ENCODE results near the gene SURF2.

SURF2 gene

DNA sequence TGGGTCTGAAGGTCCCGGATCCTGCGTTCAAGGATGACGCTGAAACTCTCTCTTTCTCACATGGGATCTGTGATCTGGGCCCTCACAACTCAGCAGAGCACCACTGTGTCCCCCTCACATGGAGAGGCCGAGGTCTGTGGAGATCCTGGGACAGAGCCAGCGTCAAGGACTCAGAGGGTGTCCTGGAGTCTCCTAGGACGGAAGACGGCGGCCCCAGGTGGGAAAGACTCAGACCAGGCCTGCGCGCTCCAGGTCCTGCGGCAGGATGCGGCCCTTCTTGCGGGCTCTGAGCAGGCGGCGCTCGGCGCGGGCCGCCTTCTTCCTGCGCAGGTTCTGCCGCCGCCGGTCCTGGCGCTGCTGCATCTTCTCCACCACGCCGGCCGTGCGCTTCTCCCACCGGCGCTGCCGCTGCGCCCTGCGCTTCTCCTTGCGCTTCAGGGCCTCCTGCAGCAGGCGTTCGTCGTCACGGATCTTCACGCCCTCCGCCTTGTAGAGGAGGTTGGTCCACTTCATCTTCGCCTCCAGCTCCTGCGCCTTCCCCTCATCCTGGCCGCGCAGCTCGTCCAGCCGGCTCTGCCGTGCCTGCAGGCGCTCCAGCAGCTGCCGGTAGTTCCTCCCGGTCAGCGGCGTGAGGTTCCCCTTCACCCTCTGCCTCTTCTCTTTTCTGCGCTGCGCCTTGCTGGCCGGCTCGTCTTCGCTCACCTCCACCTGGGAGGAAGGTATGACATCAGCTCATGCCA is 24.5 kb upstream of the SURF2 start:
- Histone ChIP-seq H3K27ac (no peak overlapping the region), H3K36me3 (ENCODE audit: insufficient read depth) (no peaks in the 10 kb centered on the region), H4K20me1 (ENCODE audit: insufficient read depth) (no peaks in the 10 kb centered on the region), H3K27me3 (ENCODE audit: insufficient read depth, low read depth) (peaks cover 7% of the 10 kb centered on the region; the same call in 1 of the 2 replicates), H3K4me3 (IDR thresholded peaks at IDR 0.05; ENCODE audit: insufficient read depth, low read depth, low read length) (no peak overlapping the region), H3K4me1 (ENCODE audit: low read depth, poor library complexity, severe bottlenecking) (peaks cover 10% of the 10 kb centered on the region), H3K4me2 (no peak overlapping the region), H2AFZ (ENCODE audit: low read depth) (no peak overlapping the region), H3K9ac (no peak overlapping the region), H3K79me2 (ENCODE audit: insufficient read depth, low read depth) (peaks cover 9% of the 10 kb centered on the region; the same call in 1 of the 2 replicates)
- no peak for TF ChIP-seq CTCF (conservative IDR thresholded peaks at IDR 0.05; ENCODE audit: low read depth, low read length)

GRCh38 chr9:133332381-133332730 is 24.0 kb upstream of the SURF2 start:
- Histone ChIP-seq H3K9ac (no peak overlapping the region), H3K79me2 (ENCODE audit: insufficient read depth, low read depth) (peaks cover 9% of the 10 kb centered on the region; the same call in 1 of the 2 replicates), H2AFZ (ENCODE audit: low read depth) (no peak overlapping the region), H3K4me2 (no peak overlapping the region), H3K4me3 (IDR thresholded peaks at IDR 0.05; ENCODE audit: insufficient read depth, low read depth, low read length) (no peak overlapping the region), H3K27me3 (ENCODE audit: insufficient read depth, low read depth) (peaks cover 2% of the 10 kb centered on the region; the same call in 1 of the 2 replicates), H3K27ac (no peak overlapping the region), H3K36me3 (ENCODE audit: insufficient read depth) (no peaks in the 10 kb centered on the region), H3K4me1 (ENCODE audit: low read depth, poor library complexity, severe bottlenecking) (peaks cover 10% of the 10 kb centered on the region), H4K20me1 (ENCODE audit: insufficient read depth) (no peaks in the 10 kb centered on the region)
- TF ChIP-seq CTCF (conservative IDR thresholded peaks at IDR 0.05; ENCODE audit: low read depth, low read length) = no peak

GRCh38 chr9:133333011-133333410 is 23.3 kb upstream of the SURF2 start:
- Histone ChIP-seq H3K9ac (no peak overlapping the region), H3K27me3 (ENCODE audit: insufficient read depth, low read depth) (no peaks in the 10 kb centered on the region)

GRCh38 chr9:133333566-133333965 is 22.8 kb upstream of the SURF2 start:
- no peaks in the 10 kb centered on the region for H4K20me1 ChIP-seq (ENCODE audit: insufficient read depth)
- no peak for TF ChIP-seq CTCF (conservative IDR thresholded peaks at IDR 0.05; ENCODE audit: low read depth, low read length)
- peaks cover 10% of the 10 kb centered on the region for H3K4me1 ChIP-seq (ENCODE audit: low read depth, poor library complexity, severe bottlenecking)
- H3K9ac ChIP-seq = no peak overlapping the region
- no peaks in the 10 kb centered on the region for H3K27me3 ChIP-seq (ENCODE audit: insufficient read depth, low read depth)
- no peak overlapping the region for H3K4me2 ChIP-seq
- peaks cover 9% of the 10 kb centered on the region; the same call in 1 of the 2 replicates for H3K79me2 ChIP-seq (ENCODE audit: insufficient read depth, low read depth)
- no peaks in the 10 kb centered on the region for H3K36me3 ChIP-seq (ENCODE audit: insufficient read depth)
- no peak overlapping the region for H3K4me3 ChIP-seq (IDR thresholded peaks at IDR 0.05; ENCODE audit: insufficient read depth, low read depth, low read length)
- H3K27ac ChIP-seq = no peak overlapping the region
- H2AFZ ChIP-seq (ENCODE audit: low read depth) = no peak overlapping the region

More at GRCh38 chr9:133333011-133333410, 23.3 kb upstream of the SURF2 start:
- no peak for TF ChIP-seq CTCF (conservative IDR thresholded peaks at IDR 0.05; ENCODE audit: low read depth, low read length)
- Histone ChIP-seq H3K4me2 (no peak overlapping the region), H3K27ac (no peak overlapping the region), H3K4me1 (ENCODE audit: low read depth, poor library complexity, severe bottlenecking) (peaks cover 10% of the 10 kb centered on the region), H4K20me1 (ENCODE audit: insufficient read depth) (no peaks in the 10 kb centered on the region), H3K79me2 (ENCODE audit: insufficient read depth, low read depth) (peaks cover 9% of the 10 kb centered on the region; the same call in 1 of the 2 replicates), H2AFZ (ENCODE audit: low read depth) (no peak overlapping the region), H3K36me3 (ENCODE audit: insufficient read depth) (no peaks in the 10 kb centered on the region), H3K4me3 (IDR thresholded peaks at IDR 0.05; ENCODE audit: insufficient read depth, low read depth, low read length) (no peak overlapping the region)
